Activated naive CD4-positive, alpha-beta T cell treated with anti-CD3 and anti-CD28 coated beads for 36 hours (primary cell): ENCODE data around the gene VSTM2B. TPM values are rescaled to one million over a fixed set of nuclear protein-coding genes. Genes with fewer than 3 reads are reported as not detected.

Source experiments
- CTCF ChIA-PET: fragments of 350-600 bp; sonication (Branson Sonifier 250); formaldehyde crosslinking; loops from one replicate; lab custom pipeline; 2021; ENCODE audit warnings: antibody characterized with exemption; lab: Charles Lee
- DNase-seq: peaks from one replicate; pipeline ENCODE4 v3.0.0-alpha.2; 2020
- H3K27ac Mint-ChIP-seq: one replicate; pipeline ENCODE4 v1.8.0; 2021; ENCODE audit warnings: mild to moderate bottlenecking, mixed read lengths
- H3K27me3 Mint-ChIP-seq: one replicate; pipeline ENCODE4 v1.8.0; 2021; ENCODE audit warnings: low read depth, mixed read lengths
- H3K36me3 Mint-ChIP-seq: one replicate; pipeline ENCODE4 v1.8.0; 2021; ENCODE audit warnings: low read depth, mixed read lengths
- H3K4me1 Mint-ChIP-seq: one replicate; pipeline ENCODE4 v1.8.0; 2021; ENCODE audit warnings: low read depth, mixed read lengths
- H3K4me3 Mint-ChIP-seq: one replicate; pipeline ENCODE4 v1.8.0; 2021; ENCODE audit warnings: mild to moderate bottlenecking, moderate library complexity, mixed read lengths
- H3K9me3 Mint-ChIP-seq: one replicate; pipeline ENCODE4 v1.8.0; 2021; ENCODE audit warnings: mixed read lengths
- intact Hi-C: fragments of 100-400 bp; cut with micrococcal nuclease; formaldehyde crosslinking; loops from one replicate; pipeline ENCODE4 v1.15.1; 2023
- total RNA-seq, 2 experiments: library from RNA; stranded (reverse); gene quantifications; one replicate each; pipeline ENCODE4 v1.2.3, GENCODE V29; 2021

VSTM2B gene
- not detected for total RNA-seq

DNA sequence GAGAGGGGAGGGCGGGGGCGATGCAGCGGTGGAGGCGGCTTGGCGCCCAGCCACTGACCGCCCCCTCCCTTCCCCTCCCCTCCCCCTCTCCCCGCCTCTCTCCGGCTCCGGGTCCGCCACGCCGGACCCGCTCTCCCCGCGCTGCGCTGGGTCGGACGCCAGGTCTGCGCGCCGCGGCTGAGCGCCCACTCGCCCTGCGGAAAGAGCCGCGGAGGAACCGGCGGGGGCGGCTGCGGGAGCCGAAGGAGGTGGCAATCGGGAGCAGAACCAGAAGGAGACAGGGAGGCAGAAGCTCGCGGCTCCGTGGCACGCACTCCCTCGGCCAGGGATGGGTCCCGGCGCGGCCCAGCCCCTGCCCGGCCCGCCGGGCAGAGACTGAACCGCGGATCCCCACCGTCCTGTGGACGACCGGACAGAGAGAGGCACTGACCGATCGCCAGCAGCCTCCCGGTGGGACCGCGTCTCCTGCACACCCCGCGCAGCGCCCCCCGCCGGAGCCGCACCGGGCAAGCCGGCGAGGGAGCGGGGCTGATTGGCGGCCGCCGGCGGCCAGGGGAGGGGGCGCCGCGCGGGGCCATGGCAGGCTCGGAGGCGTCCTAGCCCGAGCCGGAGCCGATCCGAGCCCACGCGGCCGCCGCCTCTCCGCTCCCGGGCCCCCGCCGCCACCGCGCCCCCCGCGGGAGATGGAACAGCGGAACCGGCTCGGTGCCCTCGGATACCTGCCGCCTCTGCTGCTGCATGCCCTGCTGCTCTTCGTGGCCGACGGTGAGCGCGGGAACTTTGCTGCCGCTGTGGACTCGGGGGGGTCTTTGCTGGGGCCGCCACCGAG is at the start of gene VSTM2B:
Gene VSTM2B (plus strand): TSS at position 94 of the 829 bp plus-strand sequence. CDS start 590 bp downstream, at position 684.
- Mint-ChIP-seq H3K27ac (no peak within 1 kb of the TSS), H3K4me3 (peak within 1 kb of the TSS; percentile 36), H3K9me3 (no peaks in the 10 kb centered on the region), H3K4me1 (peaks cover 29% of the 10 kb centered on the region), H3K36me3 (peaks cover 2% of the 10 kb centered on the region), H3K27me3 (peaks cover 57% of the 10 kb centered on the region)
- CTCF ChIA-PET: no interaction called here
- intact Hi-C loops: loop anchor here (5.0 to 10.0 kb wide), 4 partner anchors 61 to 1826 kb away; no protein-coding TSS in a partner anchor
- DNase-seq: no peak

GRCh38 chr19:29476528-29476927 is 49.3 kb upstream of the VSTM2B start:
- H3K4me1 Mint-ChIP-seq: no peaks in the 10 kb centered on the region
- no peak for DNase-seq
- peaks cover 20% of the 10 kb centered on the region for H3K27me3 Mint-ChIP-seq
- intact Hi-C loops: no loop called here
- CTCF ChIA-PET: no interaction called here
- H3K36me3 Mint-ChIP-seq: peaks cover 2% of the 10 kb centered on the region
- H3K9me3 Mint-ChIP-seq: peaks cover 10% of the 10 kb centered on the region
- no peak overlapping the region for H3K27ac Mint-ChIP-seq
- no peak overlapping the region for H3K4me3 Mint-ChIP-seq

- peaks cover 2% of the 10 kb centered on the region for H3K36me3 Mint-ChIP-seq
- CTCF ChIA-PET: interaction anchor here (1.1 kb wide), 1 partner anchor 12 kb away, joined by 4 read pairs; no protein-coding TSS in a partner anchor
- no peak overlapping the region for H3K4me3 Mint-ChIP-seq
- intact Hi-C loops: no loop called here
- peaks cover 12% of the 10 kb centered on the region for H3K9me3 Mint-ChIP-seq
- H3K27ac Mint-ChIP-seq: no peak overlapping the region
- no peaks in the 10 kb centered on the region for H3K4me1 Mint-ChIP-seq
- no peak for DNase-seq
- peaks cover 16% of the 10 kb centered on the region for H3K27me3 Mint-ChIP-seq
Observed at GRCh38 chr19:29477831-29478577, 47.8 kb upstream of the VSTM2B start.

DNA sequence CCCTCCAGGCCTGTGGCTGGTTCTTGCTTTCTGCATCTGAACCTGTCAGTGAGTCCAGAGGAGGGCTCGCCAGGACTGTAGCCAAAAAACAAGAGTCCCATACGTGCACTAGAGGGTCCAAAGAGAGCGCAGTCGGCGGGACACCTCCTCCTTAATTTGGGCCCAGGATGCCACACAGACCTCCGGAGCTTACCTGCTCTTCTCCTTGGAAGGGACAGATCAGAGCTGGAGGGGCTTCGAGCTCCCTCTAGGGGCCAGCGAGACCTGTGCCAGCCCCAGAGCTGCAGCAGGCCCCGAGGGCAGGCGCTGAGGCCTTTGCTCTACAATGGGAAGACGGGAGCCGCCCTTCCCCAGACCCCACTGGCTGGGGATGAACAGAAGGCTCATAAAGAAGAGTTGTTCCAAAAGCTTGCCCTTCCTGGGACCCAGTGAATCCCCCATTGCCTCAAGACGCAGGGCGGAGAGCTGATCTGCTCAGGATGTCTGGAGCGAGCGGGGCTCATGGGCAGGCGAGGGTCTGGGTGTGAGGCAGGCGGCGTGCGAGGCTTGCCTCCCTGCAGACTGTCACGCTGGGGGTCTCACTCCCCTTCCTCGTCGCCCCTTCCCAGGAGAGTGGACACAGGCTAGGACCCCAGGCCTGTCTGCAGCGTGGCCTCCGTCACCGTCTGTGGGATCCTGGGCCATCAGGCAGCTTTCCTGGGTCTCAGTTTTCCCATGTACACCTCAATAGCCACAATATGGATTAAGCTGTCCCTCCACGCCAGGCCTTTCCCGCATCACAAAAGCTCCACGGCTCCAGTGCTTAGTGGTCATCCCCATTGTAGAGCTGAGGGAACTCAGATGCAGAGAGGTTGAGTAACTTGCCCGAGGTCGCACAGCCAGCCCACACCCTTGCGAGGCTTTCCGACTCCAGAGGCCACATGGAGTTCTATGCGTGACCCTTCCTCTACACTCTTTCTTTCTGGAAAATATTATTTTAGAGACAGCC is 46.9 kb upstream of the VSTM2B start:
- peak; percentile 23 for DNase-seq
- CTCF ChIA-PET: interaction anchor here (0.6 to 1.1 kb wide), 2 partner anchors 12 to 165 kb away, joined by 3 to 4 read pairs; no protein-coding TSS in a partner anchor
- H3K36me3 Mint-ChIP-seq: peaks cover 2% of the 10 kb centered on the region
- no peaks in the 10 kb centered on the region for H3K4me1 Mint-ChIP-seq
- H3K9me3 Mint-ChIP-seq: peaks cover 12% of the 10 kb centered on the region
- H3K27ac Mint-ChIP-seq: no peak overlapping the region
- intact Hi-C loops: no loop called here
- peaks cover 16% of the 10 kb centered on the region for H3K27me3 Mint-ChIP-seq
- no peak overlapping the region for H3K4me3 Mint-ChIP-seq

- H3K36me3 Mint-ChIP-seq: peaks cover 2% of the 10 kb centered on the region
- intact Hi-C loops: no loop called here
- H3K4me3 Mint-ChIP-seq: no peak overlapping the region
- DNase-seq: no peak
- CTCF ChIA-PET: no interaction called here
- peaks cover 12% of the 10 kb centered on the region for H3K9me3 Mint-ChIP-seq
- no peak overlapping the region for H3K27ac Mint-ChIP-seq
- H3K27me3 Mint-ChIP-seq: peaks cover 22% of the 10 kb centered on the region
- H3K4me1 Mint-ChIP-seq: no peaks in the 10 kb centered on the region
Observed at GRCh38 chr19:29479941-29480340, 45.9 kb upstream of the VSTM2B start.

- H3K9me3 Mint-ChIP-seq: peaks cover 12% of the 10 kb centered on the region
- no peaks in the 10 kb centered on the region for H3K4me1 Mint-ChIP-seq
- peaks cover 21% of the 10 kb centered on the region for H3K27me3 Mint-ChIP-seq
- H3K27ac Mint-ChIP-seq: no peak overlapping the region
- no peak for DNase-seq
- no peak overlapping the region for H3K4me3 Mint-ChIP-seq
- peaks cover 2% of the 10 kb centered on the region for H3K36me3 Mint-ChIP-seq
- CTCF ChIA-PET: no interaction called here
- intact Hi-C loops: no loop called here
Observed at GRCh38 chr19:29480507-29480906, 45.3 kb upstream of the VSTM2B start.

- Mint-ChIP-seq H3K4me1 (no peaks in the 10 kb centered on the region), H3K27me3 (peaks cover 12% of the 10 kb centered on the region), H3K9me3 (peaks cover 12% of the 10 kb centered on the region), H3K27ac (no peak overlapping the region), H3K4me3 (no peak overlapping the region), H3K36me3 (peaks cover 2% of the 10 kb centered on the region)
- CTCF ChIA-PET: no interaction called here
- intact Hi-C loops: no loop called here
- DNase-seq: no peak
Observed at GRCh38 chr19:29482855-29483640, 42.7 kb upstream of the VSTM2B start.

- peaks cover 12% of the 10 kb centered on the region for H3K9me3 Mint-ChIP-seq
- intact Hi-C loops: no loop called here
- H3K27me3 Mint-ChIP-seq: peaks cover 12% of the 10 kb centered on the region
- CTCF ChIA-PET: no interaction called here
- H3K4me1 Mint-ChIP-seq: no peaks in the 10 kb centered on the region
- no peak overlapping the region for H3K4me3 Mint-ChIP-seq
- DNase-seq: no peak
- H3K36me3 Mint-ChIP-seq: peaks cover 2% of the 10 kb centered on the region
- H3K27ac Mint-ChIP-seq: no peak overlapping the region
Observed at GRCh38 chr19:29483641-29483920, 42.2 kb upstream of the VSTM2B start.

GRCh38 chr19:29483944-29484581 is 41.7 kb upstream of the VSTM2B start:
- H3K4me3 Mint-ChIP-seq: no peak overlapping the region
- H3K4me1 Mint-ChIP-seq: no peaks in the 10 kb centered on the region
- H3K27ac Mint-ChIP-seq: no peak overlapping the region
- intact Hi-C loops: no loop called here
- peaks cover 12% of the 10 kb centered on the region for H3K9me3 Mint-ChIP-seq
- CTCF ChIA-PET: interaction anchor here (0.5 kb wide), 1 partner anchor 101 kb away, joined by 4 read pairs; no protein-coding TSS in a partner anchor
- no peak for DNase-seq
- peaks cover 11% of the 10 kb centered on the region for H3K27me3 Mint-ChIP-seq
- peaks cover 2% of the 10 kb centered on the region for H3K36me3 Mint-ChIP-seq

DNA sequence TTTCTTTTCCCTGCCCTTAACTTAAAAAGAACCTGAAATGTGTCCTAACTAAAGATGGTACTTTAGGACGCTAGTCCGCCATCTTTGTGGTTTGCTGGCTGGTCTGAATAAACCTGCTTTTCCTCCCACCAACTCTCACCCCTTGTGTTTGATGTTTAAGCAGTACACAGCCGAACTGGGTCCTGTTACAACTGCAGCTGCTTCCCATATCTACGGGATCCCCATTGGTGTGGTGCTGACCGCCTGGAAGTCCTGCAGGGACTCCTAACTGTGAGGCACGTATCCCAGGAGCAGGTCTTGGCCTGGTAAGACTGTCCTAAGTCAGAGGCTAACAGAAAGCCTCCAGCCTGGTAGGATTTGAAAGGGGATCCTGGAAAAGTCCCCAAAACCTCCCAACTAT is 40.9 kb upstream of the VSTM2B start:
- DNase-seq: no peak
- no peaks in the 10 kb centered on the region for H3K4me1 Mint-ChIP-seq
- H3K27me3 Mint-ChIP-seq: peaks cover 17% of the 10 kb centered on the region
- intact Hi-C loops: no loop called here
- CTCF ChIA-PET: no interaction called here
- H3K27ac Mint-ChIP-seq: no peak overlapping the region
- peaks cover 2% of the 10 kb centered on the region for H3K36me3 Mint-ChIP-seq
- peaks cover 12% of the 10 kb centered on the region for H3K9me3 Mint-ChIP-seq
- no peak overlapping the region for H3K4me3 Mint-ChIP-seq

GRCh38 chr19:29485293-29485692 is 40.5 kb upstream of the VSTM2B start:
- peaks cover 19% of the 10 kb centered on the region for H3K27me3 Mint-ChIP-seq
- no peak for DNase-seq
- CTCF ChIA-PET: no interaction called here
- H3K9me3 Mint-ChIP-seq: peaks cover 10% of the 10 kb centered on the region
- H3K27ac Mint-ChIP-seq: no peak overlapping the region
- H3K36me3 Mint-ChIP-seq: peaks cover 2% of the 10 kb centered on the region
- no peaks in the 10 kb centered on the region for H3K4me1 Mint-ChIP-seq
- no peak overlapping the region for H3K4me3 Mint-ChIP-seq
- intact Hi-C loops: no loop called here
